GM08714 (cell line): ENCODE results near the gene TBX6.
A peak's percentile ranks its signal among the peaks of the same experiment; 100 is the strongest.

Experiments used
- H3K4me3 ChIP-seq: fragments of 200-500 bp; sonication (Bioruptor generic); 2 replicates; pipeline ENCODE4 v1.5.1; 2014; ENCODE audit warnings: mild to moderate bottlenecking, low read length, inconsistent platforms
- ZNF274 ChIP-seq: IDR thresholded peaks from 2 replicates; pipeline ENCODE4 v1.6.1; 2012; ENCODE audit warnings: mild to moderate bottlenecking, low read depth, low read length

Gene TBX6

DNA sequence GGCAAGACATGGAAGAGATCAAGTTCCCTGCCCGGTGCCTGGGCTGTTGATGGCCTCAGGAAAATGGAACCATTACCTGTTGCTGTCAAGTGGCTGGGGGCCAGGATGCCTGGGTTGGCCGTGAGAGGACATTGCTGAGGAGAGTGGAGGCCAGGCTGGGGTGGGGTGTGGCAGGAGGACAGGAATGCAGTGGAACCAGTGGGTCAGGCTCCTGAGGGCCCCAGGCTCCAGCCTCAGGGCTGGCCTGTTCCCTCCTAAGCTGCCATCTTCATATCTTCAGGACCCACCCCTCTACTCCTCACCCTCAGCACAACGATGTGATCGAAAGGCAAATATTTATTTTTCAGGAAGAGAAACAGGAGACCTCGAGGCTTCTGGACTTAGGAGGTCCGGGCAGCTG, 12.8 kb upstream of the TBX6 start:
- no peak for TF ChIP-seq ZNF274
- no peak overlapping the region for H3K4me3 ChIP-seq

DNA sequence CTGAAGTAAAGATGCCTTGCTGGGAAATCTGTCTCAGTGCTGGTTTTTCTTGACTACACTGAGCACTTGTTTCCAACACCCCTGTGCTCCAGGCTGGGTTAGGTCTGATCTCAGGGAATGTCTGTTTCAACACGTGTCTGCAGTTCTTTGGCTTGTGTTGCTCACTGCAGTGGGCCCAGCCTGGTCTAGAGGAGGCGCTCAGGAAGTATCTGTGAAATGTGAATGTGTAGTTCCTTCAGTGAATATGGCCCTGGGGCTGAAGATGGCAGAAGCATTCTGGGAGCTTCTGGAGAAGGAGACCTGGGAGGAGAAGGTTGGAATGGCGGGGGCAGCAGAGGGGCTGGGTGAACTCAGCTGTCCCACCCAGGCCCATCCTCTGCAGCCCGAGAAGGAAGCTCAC, 12.4 kb upstream of the TBX6 start:
- no peak for TF ChIP-seq ZNF274
- no peak overlapping the region for H3K4me3 ChIP-seq

DNA sequence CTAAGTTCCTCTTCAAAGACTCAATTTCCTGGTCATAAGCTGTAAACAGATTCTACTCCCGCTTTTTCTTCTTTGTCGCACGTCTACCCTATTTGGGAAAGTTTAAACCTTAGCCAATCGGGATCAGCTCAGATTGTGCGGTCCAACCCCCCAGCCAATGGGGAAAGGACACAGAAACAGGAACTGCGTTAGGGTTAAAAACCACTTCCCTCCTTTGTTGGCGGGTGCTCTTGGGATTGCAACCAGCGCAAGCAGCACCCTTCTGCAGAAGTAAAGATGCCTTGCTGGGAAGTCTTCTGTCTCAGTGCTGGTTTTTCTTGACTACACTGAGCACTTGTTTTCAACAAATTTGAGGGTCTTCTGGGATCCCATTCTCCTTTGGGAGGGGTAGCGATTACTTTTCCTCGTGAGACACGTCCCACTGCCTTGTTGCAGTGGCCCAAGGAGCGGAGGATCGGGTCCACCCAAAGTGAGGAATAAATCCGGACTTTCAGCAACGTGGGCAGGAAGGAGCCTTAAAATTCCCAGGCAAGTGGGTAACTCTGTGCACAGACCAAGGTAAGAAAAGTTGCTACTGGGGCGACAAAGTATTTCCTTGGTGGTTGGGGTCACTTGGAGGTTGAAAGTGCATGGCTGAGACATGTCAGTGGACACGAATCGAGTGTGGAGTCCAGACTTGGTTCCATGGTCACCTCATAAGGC, 5.3 kb upstream of the TBX6 start:
- TF ChIP-seq ZNF274: no peak
- H3K4me3 ChIP-seq: no peak overlapping the region; the same call in 1 of the 2 replicates

DNA sequence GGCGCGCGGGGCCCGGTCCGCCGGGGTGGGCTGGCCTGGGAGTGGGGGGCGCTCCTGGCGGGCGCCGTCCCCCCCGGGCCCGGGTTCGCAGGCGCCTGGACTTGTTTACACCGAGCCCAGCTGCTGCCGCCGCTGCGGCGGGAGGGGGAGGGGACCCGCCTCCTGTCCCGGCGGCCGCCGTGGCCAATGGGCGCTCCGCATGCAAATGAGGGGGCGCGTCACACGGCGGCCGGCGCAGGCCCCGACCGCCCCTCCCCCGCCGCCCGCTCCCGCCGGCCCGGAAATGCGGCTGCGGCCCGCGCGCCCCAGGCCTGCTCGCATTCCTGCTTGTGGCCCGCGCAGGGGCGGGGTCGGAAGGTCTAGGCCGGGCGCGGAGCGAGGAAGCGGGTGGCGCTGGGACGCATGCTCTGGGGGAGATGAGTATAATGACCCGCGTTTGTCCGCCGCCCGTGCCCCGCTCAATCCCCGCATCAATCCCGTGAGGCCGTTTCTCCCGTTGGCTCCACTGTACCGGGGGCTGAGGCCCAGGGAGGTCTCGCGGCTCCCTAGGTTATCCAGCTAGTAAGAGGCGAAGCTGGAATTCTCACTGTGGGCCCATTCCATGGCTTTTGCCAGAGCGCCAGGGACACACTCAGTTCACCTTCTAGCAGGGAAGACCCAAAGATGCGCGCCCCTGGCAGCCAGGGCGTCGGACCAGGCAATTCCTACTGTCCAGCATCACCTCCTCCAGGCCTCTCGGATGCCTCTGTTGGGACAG, 4.6 kb upstream of the TBX6 start, which contains the start of gene YPEL3:
Gene YPEL3 (minus strand): TSS at position 109 of the 757 bp plus-strand sequence. CDS start 731 bp downstream, outside the sequence.
- H3K4me3 ChIP-seq: peak within 1 kb of the TSS; percentile 55; the same call in 1 of the 2 replicates

DNA sequence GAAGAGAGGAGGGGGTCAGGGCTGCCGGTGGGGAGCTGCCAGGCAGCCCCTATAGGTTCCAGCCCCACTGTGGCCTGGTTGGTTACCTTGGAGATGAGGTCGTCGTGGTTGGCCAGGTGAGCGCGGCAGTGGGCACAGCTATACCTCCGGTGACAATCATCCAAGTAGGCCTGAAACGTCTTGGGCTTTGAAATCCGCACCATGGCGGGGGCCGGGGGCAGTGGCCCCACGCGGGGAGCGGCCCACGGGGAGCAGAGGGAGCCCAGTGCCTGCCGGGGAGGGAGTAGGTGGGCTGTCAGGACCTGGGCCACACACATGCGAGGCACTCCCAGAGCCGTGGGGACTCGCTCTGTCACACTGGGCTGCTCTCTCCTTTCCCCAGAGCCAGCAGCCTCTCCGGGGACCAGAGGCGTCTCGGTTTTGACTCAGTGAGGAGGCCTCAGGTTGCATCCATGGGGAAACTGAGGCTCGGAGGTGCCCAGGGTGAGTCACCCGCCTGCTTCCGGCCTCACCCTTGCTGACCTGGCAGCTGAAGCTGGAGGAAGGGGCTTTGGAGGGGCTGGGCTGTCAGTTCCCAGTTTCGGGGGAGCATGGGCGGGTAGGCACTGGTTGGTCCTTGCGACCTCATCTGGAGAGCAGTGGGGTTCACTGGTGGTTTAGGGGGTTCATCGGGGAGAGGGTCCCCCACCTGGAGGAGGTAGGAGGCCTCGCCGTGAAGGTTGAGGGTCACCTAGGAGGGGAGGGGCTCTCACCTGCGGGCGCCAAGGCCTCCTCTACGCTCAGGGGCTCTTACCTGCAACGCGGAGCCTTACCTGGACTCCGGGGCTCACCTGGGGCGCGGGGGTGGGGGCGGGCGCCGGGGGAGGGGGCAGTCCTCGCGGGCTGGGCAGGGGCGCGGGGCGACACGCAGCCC, 3.7 kb upstream of the TBX6 start:
- no peak for TF ChIP-seq ZNF274
- H3K4me3 ChIP-seq: peak overlapping the region; percentile 55; the same call in 1 of the 2 replicates

More for the DNA sequence above, 4.6 kb upstream of the TBX6 start, which contains the start of gene YPEL3:
- TF ChIP-seq ZNF274: no peak

DNA sequence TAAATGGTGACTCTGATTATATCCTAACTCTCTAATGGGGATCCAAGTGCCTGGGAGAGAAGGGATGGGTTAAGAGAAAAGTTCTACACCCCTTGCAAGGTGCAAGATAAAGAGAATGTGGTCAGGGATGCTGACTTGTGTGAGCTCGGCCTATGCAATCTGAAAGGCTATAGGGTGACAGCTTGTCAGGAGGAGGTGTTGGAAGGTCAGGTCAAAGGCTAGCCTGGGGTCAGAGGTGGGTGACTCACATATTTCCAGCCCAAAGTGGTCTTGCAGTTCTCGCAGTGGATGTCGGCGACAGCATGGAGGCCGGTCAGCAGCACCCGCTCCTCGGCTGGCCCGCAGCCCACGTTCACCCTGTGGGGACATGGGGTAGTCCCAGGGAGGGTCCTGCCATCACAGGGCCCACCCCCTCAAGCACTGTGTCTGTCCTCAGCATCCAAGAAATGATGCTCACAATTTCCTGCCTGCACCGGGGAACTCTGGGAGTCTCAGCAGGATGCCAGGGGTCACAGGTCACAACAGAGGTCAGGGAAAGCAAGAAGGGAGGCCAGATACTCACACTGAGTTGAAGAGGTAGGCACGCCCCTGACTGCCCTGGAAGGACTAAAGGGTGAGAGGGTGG, 2.9 kb upstream of the TBX6 start:
- no peak for TF ChIP-seq ZNF274
- H3K4me3 ChIP-seq: no peak overlapping the region; the same call in 1 of the 2 replicates

DNA sequence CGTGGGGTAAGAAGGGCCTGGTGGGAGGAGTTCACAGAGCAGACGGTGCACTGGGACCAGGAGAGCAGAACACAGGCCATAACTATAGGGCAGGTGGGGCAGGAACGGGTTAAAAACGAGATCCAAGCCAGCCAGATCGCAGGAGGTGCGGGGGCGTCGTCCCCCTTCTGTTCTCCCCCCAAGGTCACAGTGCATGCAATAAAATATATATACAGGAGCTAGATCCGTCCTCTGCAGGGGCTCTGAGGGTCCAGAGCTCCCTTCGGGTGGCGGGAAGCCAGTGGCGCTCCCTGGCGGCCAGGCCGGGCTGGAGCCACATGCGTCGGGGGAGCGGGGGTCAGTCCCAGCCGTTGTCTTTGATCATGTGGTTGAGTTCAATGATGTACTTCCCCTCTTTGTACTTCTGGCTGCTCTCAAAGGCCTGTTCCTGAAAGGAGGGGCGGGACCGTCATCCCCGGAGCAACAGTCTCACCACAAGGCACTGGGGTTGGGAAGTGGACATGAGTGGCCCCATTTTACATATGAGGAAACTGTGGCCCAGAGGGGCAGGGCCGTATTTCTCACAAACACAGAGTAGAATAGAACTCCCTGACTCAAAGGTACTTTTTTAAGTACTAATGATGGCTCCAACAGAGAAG, 768 bp upstream of the TBX6 start:
- TF ChIP-seq ZNF274: no peak
- H3K4me3 ChIP-seq: peak overlapping the region; percentile 65; the same call in 1 of the 2 replicates

DNA sequence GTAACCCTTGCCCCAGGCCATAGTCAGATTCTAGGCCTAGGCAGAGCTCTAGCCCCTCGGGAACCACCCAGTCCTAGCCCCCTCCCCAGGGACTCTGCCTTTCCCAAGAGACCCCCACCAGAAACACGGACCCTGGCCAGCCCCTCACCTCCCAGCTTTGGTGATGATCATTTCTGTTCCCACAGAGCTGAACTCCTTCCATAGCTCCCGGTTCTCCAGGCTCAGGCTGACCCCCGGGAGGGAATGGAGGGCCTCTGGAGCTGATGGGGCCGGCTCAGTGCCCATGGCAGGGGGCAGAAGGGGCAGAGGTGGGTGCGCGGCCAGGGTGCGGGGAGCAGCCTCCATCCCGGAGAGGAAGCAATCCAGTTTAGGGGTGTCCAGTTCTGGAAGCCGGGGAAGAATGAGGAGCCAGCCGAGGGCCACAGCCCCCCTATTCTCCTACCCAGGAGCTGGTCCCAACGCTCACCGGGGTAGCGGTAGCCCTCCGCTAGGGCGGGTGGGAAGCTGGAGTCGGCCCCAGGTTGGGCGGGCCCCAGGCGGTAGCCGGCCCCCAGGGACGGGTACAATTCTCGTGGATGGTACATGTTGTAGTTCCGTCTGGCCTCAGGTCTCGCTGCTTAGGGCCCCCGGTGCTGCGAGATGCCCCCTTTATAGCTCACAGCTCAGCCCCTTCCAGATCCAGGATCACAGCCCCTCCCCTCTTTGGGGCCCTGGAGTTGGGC, 953 bp downstream of the TBX6 start:
- no peak overlapping the region for H3K4me3 ChIP-seq

DNA sequence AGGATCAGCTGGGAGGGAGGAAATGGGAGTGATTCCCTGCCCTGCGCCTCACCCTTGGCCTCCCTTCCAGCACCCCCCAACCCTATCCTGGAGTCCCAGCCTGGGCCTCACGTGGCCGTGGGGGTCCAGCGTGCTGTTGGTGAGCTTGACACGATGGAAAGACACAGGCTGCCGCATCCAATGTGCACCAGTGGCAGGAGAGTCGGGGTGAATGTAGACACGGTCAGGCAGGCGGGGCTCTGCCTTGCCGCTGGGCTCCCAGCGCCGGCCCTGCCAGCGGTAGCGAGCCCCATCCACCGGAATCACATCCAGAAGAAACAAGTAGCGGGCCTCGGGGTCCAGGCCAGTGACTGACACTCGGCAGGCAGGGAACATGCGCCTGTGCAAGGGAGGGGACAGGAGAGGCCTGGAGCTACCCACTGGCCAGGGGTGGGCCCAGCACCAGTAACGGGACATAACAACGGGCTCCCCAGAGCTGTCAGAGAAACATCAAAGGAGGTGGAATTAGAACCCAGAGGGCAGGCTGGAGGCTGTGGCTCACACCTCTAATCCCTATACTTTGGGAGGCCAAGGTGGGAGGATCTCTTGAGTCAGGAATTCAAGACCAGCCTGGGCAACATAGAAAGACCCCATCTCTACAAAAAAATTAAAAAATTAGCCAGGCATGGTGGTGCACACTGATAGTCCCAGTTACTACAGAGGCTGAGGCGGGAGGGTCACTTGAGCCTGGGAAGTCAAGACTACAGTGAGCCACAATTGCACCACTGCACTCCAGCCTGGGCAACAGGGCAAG, 2.7 kb downstream of the TBX6 start:
- H3K4me3 ChIP-seq: no peak overlapping the region
- TF ChIP-seq ZNF274: no peak

More for the DNA sequence above, 953 bp downstream of the TBX6 start:
- no peak for TF ChIP-seq ZNF274

DNA sequence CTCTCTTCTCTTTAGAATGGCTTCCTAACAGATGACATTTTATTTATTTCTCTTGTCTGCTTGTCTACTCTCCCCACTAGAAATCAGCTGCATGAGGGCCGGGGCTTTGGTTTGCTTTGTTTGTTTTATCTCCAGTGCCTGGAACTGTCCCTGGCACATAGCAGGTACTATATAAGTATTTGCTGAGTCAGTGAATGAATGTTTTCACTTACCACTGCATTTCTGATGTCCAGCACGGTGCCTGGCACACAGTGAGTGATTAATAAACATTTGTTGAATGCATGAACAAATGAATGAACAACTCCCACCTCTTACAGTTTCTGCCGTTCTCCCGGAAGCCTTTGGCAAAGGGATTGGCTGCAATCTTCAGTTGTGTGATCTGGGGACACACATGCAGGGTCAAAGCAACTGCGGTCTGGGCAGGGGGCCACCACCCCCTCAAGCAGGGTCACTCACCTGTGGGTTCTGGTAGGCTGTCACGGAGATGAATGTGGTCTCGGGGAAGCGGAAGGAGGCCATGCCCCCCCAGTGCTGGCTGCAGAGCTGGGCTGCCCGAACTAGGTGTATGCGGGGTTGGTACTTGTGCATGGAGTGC, 3.4 kb downstream of the TBX6 start:
- H3K4me3 ChIP-seq: no peak overlapping the region
- TF ChIP-seq ZNF274: no peak

DNA sequence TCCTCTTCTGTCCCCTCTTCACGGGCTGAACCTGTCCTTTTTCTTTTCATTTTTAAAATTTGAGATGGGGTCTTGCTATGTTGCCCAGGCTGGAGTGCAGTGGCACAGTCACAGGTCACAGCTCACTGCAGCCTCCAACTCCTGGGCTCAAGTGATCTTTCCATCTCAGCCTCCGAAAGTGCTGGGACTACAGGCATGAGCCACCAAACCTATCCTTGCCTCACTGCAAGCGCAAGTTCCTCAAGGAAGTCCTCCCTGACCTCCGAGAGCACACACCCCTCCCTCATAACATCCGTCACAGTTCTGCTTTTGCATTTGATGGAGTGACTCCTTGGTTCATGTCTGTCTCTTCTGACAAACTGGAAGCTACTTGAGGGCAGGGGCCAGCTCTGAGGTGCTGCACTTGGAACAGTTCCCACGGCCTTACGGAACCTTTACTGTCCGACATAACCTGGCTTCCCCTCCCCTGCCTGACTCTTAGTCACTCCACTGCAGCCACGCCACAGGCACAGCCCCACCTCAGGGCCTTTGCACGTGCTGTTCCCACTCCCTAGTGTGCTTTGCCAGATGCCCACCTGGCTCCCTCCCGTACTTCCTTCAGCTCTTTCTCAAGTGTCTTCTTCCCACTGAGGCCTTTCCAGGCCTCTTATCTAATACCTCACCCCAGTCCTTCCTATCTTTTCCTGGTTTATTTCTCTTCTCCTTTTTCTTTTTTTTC, 4.4 kb downstream of the TBX6 start:
- no peak overlapping the region for H3K4me3 ChIP-seq
- no peak for TF ChIP-seq ZNF274
